Astrocyte of the cerebellum (primary cell): ENCODE results near the gene RAP1GAP.
"Not testable (repeated sequence)": the region's sequence is repeated elsewhere in the genome, so short reads cannot be mapped to it uniquely, and the experiment has no call there.

Source experiments
- DNase-seq: peaks from one replicate; pipeline ENCODE4 v3.0.0-alpha.2; 2011; ENCODE audit warnings: low read depth
- H3K4me3 ChIP-seq: 2 replicates; pipeline ENCODE4 v1.5.1; 2011; ENCODE audit warnings: mild to moderate bottlenecking, low read depth, low read length, moderate library complexity
- in situ Hi-C: cut with HindIII; loops from 2 replicates; pipeline ENCODE4 v1.10.0; 2017; ENCODE audit warnings: low sequenced_read_pairs
- TF ChIP-seq, protein P1 (sequence below): IDR thresholded peaks from 2 replicates; pipeline ENCODE4 v1.5.1; 2012; ENCODE audit warnings: low read length, low read depth, moderate library complexity, mild to moderate bottlenecking; ENCODE audit errors: missing control alignments

RAP1GAP gene

GRCh38 chr1:21633992-21634805 lies 35.0 kb downstream of the RAP1GAP start:
- in situ Hi-C loops, result no loop called here
- no peak overlapping the region for H3K4me3 ChIP-seq
- no peak for DNase-seq
- TF ChIP-seq, protein P1, sequence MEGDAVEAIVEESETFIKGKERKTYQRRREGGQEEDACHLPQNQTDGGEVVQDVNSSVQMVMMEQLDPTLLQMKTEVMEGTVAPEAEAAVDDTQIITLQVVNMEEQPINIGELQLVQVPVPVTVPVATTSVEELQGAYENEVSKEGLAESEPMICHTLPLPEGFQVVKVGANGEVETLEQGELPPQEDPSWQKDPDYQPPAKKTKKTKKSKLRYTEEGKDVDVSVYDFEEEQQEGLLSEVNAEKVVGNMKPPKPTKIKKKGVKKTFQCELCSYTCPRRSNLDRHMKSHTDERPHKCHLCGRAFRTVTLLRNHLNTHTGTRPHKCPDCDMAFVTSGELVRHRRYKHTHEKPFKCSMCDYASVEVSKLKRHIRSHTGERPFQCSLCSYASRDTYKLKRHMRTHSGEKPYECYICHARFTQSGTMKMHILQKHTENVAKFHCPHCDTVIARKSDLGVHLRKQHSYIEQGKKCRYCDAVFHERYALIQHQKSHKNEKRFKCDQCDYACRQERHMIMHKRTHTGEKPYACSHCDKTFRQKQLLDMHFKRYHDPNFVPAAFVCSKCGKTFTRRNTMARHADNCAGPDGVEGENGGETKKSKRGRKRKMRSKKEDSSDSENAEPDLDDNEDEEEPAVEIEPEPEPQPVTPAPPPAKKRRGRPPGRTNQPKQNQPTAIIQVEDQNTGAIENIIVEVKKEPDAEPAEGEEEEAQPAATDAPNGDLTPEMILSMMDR, result no peak

- DNase-seq, result no peak
- H3K4me3 ChIP-seq, result no peak overlapping the region
- TF ChIP-seq, protein P1, result no peak
- in situ Hi-C loops, result no loop called here
Measured at GRCh38 chr1:21633141-21633755, 35.9 kb downstream of the RAP1GAP start.

- DNase-seq, result no peak
- TF ChIP-seq, protein P1, result no peak
- in situ Hi-C loops, result no loop called here
- H3K4me3 ChIP-seq, result no peak overlapping the region
Measured at GRCh38 chr1:21631944-21632887, 36.9 kb downstream of the RAP1GAP start.

DNA sequence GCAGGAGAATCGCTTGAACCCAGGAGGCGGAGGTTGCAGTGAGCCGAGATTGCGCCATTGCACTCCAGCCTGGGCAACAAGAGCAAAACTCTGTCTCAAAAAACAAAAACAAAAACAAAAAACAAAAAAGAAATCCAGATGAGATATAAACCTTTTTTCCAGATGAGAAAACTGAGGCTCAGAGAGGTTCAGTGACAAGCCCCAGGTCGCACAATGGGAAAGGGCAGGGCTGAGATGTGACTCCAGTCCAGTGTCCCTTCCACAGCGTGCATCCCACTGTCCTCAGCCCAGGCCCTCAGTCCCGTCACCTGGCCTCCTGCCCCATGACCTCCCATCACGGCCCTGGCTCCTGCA lies 37.6 kb downstream of the RAP1GAP start:
- in situ Hi-C loops, DNase-seq, H3K4me3 ChIP-seq: not testable (repeated sequence)

DNA sequence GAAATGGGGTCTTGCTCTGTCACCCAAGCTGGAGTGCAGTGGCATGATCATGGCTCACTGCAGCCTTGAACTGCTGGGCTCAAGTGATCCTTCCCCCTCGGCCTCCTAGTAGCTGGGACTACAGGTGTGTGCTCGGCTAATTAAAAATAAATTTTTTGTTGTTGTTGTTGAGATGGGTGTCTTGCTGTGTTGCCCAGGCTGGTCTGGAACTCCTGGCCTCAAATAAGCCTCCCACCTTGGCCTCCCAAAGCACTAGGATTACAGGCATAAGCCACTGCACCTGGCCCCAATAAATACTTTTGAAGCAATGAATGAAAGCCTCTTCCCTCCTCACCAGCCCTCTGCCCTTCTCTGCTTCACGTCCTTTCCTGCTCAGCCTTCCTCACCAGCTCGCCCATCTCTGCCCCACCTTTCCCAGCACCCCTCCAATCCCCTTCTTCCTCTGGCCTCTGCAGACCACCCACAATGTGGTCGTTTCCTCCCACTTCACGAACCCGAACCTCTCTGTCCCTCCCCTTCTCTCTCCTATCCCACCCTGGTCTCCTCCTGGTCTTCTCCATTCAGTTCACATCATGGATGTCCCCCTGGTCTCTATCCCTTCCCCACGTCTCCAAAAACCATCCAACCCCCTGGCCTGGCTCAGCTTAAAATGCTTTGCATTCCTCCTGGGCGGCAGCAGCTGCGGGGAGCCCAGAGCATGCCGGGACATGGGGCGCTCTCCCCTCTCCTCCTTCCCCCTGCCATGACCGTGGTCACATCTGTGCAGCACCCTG lies 38.4 kb downstream of the RAP1GAP start:
- no peak for DNase-seq
- H3K4me3 ChIP-seq, result no peak overlapping the region
- TF ChIP-seq, protein P1, result no peak
- in situ Hi-C loops, result no loop called here

DNA sequence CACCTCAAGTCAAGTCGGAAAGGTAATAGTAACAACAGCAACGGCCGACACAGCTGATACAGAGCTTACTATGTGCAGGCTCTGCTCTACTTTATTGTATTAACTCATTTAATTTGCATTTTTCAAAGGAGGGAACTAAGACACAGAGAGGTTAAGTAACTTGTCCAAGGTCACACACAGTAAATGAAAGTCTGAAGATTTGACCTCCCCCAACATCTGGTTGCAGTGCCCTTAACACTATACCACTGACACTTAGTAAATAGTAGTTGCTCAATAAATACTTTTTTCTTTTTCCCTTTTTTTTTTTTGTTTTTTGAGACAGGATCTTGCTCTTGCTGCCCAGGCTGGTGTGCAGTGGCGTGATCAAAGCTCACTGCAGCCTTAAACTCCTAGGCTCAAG lies 39.2 kb downstream of the RAP1GAP start:
- DNase-seq, result no peak
- H3K4me3 ChIP-seq, result no peak overlapping the region
- TF ChIP-seq, protein P1, result no peak
- in situ Hi-C loops, result no loop called here
